Suppressor macrophage (primary cell): ENCODE measurements around the gene PI4KA.
"Not testable (repeated sequence)": the region's sequence is repeated elsewhere in the genome, so short reads cannot be mapped to it uniquely, and the experiment has no call there.

ENCODE experiments used
- DNase-seq, 4 experiments: peaks; one replicate each; pipeline ENCODE4 v3.0.0-alpha.2; 2020 to 2022

The PI4KA gene

DNA sequence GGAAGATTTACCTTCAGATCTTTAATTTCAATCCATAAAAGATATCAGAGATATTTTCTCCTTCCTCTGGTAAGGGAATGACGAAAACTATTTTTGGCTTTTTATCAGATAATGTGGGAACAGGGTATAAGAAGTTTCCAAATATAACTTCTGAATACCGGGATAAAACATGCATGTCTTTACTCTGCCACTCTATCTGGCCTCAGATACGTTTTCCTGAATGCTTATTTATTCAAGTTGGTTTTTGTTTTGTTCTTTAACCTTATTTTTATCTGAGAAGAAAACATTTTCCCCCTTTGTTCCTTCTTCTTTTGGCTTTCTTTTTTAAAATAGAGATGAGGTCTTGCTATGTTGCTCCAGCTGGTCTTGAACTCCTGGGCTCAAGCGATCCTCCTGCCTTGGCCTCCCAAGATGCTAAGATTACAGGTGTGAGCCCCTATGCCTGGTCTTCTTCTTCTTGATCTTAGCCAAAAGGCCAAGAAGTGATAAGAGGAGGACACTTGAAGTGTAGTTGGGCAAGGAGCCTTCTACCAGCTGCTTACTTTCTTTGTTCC, 83.2 kb downstream of the PI4KA start:
- no peak for DNase-seq

DNA sequence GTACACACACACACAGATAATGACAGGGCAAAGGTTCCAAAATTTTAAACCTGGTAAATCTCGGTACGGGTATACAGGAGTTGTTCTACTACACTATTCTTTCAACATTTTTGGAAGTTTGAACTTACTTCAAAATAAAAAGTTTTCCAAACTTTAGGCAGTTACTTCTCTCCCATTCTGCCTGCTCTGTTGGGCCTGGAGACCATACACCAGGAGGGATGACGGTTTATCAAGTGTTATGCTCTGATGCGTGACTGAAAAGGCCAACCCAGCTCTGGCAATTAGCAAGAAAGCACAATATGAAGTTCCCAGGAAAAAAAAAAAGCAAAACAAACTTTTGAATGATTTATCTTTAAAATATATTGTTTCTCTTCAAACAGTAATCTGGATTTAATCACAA, 83.7 kb downstream of the PI4KA start:
- no peak for DNase-seq

DNA sequence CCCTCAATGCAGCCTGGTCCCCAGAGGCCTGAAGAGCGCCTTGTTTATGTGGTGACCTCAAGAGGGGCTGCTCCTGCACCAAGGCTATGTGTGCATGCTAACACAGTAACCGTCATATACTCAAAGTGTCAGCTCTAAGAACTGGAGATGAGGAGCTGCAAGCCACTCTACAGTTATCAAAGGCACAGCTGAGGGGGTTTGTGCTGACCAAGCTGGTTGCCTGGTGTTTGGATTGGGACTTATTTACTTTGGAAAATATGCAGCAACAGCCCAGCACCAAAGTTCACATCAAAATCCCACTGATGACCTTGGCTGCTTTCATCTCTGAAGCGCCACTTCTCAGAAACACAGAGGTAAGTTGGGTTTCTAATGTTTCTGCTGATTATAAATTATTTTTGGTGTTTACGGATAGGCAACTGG, 84.8 kb downstream of the PI4KA start, which contains the start of gene SERPIND1:
Gene SERPIND1, plus strand, starts transcription at position 321 of the 420 bp plus-strand sequence. CDS start 5,200 bp downstream, outside the sequence.
- no peak for DNase-seq

DNA sequence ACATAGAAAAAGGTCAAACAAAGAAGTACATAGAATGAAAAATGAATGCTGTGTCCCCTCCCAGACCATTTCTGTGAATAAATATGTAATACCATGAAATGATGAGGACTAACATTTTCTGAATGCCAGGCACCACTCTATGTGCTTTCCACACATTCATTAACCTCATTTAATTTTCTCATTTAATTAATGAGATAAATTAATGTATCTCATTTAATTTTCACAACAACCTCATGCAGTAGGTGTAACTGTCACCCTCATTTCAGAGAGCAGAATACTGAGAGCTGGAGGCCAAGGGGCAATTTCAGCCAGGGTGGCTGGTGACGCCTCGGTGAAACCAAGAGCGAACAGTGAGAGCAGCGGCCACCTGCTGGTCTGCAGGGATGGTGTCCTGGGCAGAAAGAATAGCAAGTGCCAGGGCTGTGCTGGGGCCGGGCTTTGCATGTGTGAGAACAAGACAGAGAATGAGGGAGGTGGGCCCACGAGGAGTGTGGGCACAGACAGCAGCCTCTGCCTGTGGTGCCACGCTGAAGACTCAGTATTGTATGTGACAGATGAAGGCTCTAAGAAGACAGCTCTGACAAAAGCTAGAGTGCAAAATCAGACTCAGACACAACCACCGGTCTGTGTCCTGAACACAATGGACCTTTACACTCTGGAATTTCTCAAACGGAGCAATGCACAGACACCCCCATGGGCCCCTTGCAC, 86.5 kb downstream of the PI4KA start:
- no peak for DNase-seq

DNA sequence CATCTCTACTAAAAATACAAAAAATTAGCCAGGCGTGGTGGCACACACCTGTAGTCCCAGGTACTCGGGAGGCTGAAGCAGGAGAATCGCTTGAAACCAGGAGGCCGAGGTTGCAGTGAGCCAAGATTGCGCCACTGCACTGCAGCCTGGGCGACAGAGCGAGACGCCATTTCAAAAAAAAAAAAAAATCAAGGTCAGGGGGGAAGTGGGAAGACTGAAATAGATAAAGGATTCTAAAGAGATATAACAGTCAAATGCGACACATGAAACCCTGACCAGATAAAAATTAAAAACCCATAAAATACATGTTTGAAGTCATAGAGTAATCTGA, 89.2 kb downstream of the PI4KA start:
- DNase-seq: not testable (repeated sequence)

DNA sequence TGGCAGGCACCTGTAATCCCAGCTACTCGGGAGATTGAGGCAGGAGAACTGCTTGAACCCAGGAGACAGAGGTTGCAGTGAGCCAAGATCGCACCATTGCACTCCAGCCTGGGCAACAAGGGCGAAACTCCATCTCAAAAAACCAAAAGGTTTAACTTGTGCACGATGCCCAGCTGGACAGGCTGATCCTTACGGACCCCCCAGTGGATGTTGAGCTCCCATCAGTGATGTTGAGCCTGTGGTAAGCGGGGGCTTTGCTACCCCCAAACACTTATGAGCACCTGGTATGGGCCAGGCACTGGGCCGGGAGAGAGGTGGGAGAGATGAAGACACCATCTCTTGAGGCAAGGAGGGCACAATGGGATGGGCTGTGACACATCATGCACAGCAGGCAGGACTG, 92.1 kb downstream of the PI4KA start:
- DNase-seq: no peak

DNA sequence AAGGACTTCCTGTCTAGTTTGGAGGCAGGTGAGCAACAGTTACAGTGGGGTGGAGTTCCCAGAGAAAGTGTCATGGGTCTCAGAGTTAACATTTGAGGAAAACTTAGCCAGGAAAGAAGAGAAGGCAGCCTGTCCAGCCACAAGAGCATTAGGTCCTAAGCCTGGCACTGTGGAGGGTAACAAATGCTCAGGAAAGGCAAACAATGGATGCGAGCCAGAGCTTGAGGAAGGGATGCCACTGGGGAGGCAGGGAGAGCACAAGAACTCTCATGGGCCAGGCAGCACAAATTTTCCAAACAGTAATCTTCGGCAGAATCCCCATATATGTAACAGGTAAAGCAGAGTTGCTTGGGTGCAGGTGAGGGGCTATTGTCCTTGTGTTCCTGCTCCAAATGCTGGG, 92.7 kb downstream of the PI4KA start:
- DNase-seq: no peak

DNA sequence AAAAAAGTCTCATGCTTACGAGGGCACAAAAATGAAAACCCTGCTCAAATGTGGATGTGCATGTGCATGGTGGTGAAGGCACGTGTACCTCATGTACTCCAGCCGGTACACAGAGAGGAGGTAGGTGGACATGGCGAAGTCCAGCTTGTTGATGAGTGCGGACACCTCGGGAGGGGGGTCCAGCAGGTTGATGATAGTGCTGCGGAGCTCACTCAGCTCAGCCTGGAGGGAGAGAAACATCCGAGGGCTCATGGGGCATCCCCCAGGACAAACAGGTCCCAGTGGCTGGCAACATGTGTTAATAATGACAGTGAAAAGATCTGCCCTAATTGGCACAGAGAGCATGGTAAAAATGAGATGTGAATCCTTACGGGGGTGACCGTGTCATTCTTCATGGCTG, 93.9 kb downstream of the PI4KA start:
- DNase-seq: no peak

DNA sequence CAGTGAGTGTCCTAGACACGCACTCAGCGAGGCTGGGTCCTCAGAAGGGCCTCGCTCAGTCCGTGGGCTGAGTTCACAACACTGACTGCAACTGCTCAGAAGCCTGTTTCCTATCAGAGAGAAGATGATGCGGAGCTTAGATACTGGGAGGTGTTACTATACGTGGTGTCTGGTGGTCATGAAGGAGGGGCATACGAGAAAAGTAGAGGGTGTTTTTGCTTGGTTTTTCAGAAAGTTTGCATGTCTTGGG, 94.2 kb downstream of the PI4KA start:
- DNase-seq: no peak

DNA sequence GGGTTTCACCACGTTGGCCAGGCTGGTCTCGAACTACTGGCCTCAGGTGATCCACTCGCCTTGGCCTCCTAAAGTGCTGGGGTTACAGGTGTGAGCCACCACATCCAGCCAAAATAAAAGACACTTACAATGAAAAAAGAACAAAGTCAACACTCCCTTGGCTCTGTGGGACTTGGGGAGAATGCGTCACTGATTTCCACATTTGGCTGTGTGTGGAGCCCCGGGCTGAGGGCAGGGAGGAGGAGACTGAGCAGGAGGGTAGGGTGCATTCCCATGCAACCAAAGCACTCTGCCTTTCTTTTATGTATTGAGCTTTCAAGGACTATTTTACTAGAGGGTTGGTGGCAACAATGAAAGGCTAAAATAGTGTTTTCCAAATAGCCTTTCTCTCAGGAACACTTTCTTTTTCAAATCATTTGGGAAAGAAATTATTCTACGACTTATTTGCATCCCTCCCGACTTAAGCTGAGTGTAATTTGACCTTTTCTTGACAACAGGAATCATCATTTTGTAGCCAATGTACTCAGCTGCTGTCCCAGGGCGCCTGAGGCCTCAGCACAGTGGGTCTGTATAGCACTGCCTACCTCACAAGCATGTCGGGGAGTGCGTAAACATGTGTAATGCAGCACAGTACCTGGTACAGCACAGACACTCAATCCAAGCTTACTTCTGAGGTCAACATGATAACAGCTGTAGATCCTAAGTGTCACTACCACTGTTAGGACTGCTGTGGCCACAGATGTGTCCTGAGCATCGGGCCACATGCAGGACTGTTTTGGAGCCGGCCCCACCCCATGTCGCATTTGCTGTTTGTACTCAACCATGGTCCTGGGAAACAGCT, 94.8 kb downstream of the PI4KA start:
- DNase-seq: no peak

DNA sequence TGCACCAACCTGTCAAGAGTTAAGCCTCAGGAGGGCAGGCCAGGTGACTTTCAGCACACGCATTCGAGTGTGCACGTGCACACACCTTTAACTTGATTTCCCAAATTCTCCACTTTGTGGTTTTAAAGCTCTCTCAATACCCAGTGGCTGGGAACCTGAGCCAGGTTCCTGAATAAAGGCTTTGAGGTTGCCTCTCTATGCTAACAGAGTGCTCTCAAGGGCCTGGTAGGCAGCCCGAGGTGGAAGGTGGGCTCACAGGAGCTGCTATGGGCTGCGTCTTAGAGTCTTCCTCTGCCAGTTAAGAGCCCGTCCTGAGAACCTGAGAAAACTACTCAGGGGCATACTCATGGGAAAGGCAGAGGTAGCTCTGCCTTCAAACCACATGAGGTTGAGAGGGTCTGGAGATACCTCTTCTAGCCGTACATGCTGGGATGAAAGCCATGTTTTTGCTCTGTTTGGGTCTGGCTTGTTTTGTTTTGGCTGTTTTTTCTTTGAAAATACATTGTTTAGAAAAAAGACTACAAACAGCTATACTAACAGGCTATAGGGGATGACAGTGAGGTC, 96.3 kb downstream of the PI4KA start:
- no peak for DNase-seq

DNA sequence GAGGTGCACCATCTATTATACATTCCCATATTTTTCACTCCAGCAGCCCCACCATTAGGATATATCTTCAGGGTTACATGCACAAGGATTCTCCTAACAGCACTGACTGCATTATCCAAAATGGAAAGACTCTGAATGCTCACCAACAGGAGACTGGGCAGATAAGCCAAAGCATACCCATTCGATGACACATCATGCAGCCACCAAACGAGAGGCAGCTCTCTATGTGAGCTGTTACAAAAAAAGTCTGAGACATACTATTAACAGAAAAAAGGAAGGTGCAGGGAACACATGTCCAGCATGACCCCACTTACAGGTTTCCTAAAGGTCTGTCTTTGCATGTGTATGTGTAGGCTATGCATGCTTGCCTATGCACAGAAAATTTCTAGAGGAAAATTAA, 97.1 kb downstream of the PI4KA start:
- no peak for DNase-seq

DNA sequence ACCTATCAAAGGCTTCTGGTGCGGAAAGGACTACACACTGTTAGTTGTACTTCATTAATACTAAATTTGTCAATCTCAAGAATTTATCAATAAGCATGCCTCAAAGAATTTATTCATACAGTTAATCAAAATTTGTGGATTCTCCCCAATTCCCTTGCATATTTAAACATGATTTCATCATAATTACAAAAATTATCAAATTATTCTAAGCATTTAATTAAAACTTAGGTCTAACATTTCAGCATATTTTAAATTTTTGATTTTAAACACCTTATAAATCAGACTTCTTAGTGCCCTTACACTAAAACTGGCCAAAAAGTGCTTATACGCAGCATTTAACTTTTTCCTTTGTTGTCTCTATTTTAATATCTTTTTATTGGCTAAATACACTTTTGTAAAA, 98.5 kb downstream of the PI4KA start:
- DNase-seq: no peak

DNA sequence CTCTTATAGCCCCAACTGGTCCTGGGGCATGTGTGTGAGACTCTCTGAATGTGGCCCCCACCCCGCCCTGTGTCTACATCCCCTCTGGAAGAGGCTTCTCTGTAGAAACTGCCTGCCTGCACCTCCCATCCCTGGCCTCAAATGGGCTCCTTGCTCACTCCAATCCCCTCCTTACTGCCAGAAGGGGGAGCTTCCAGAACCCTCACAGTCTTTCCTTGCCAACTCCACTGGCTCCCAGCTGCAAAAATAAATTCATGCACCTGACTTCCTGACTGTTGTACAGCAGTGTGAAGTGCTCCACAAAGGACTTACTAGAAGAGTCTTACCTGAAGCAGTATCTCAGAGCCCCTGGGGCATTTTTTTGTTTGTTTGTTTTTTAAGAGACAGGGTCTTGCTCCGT, 99.9 kb downstream of the PI4KA start:
- no peak for DNase-seq

DNA sequence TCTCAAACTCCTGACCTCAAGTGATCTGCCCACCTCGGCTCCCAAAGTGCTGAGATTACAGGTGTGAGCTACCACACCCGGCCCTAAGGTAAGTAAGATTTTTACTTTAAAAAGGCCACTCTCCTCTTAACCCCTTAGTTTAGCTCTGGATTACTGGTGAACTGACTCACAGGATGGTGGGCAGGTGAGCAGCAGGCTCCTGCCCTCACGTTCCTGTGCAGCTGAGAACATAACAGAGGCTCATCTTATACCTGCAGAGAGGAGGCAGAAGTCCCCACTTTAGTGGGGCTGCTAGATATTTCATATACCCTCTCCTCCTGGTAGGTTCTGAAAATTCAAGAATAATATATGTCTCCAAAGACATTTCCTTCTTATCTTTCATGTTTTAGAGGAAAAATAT, 101.8 kb downstream of the PI4KA start:
- no peak for DNase-seq

DNA sequence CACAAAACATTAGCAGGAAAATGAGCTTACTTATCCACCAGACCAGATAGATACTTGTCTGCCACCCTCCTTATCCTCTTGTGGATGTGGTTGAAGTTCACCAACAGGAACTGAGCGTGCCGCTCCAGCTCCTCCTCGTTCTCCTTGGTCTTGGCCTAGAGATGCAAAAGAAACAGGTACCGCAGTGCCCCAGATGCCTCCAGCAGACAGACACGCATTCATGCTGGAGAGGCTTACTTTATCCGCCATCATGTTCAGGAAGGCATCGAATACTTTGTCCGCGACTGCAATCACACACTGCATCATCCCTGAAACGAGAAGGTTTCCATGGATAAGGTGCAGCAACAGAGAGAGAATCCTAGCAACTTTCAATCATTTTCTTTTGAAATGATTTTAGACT, 105.7 kb downstream of the PI4KA start:
- DNase-seq: no peak

DNA sequence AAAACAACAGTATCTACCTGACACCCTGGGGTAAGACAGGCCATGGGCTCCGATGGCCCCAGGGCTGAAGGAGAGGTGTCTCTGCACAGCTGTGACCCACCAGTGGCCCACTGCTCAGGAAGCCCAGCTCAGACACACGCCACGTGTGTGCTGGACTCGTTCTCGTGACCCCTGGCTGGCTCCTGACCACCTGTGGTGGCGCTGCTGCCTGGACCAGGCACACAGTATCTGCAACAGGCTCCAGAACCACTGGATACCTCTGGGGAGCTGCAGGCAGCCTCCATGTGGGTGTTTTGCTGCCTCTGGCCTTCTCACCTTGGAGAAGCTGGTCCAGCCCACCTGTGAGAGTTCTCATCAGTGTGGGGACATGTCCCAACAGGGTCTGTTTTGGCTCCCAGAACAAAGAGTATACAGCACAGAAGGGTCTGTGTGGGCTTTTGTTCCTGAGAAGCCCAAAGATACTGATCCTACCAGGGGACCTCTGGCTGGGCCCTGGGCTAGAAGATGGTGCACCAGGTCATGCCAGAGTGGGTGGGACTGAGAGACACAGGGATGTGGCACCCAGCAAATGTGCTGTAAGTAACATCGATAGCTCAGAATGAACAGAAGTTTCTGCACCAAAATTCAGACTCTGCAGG, 106.4 kb downstream of the PI4KA start:
- no peak for DNase-seq

DNA sequence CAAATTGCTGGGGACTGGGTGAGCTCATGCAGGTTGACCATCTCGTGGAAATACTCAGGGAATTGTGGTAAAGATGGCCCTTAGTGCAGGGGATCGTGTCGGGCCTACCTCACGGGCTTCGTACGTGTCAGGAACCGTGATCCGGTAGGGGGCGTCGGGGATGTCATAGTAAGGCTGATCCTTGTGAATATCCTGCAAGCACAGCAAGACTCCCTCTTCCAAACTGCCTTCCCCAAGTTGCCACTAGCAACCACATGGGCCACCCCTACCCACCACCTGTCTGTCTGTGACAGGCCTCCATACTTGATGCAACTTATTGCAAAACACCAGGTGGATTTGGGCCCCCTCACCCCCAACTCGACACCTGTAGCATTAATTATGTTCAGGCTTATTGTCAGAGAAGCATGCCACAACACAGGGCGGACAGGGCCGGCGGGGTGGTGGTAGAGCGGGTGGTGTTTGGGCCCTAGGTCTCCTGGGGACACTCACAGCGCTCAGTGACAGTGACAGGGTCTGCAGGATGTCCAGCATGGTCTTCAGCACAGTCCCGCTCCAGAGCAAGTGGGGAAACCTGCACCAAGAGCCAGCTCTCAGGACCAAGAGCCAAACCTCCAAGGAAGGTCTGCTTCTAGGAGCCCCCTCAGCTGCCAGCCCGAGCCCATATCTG, 107.3 kb downstream of the PI4KA start:
- DNase-seq: no peak

DNA sequence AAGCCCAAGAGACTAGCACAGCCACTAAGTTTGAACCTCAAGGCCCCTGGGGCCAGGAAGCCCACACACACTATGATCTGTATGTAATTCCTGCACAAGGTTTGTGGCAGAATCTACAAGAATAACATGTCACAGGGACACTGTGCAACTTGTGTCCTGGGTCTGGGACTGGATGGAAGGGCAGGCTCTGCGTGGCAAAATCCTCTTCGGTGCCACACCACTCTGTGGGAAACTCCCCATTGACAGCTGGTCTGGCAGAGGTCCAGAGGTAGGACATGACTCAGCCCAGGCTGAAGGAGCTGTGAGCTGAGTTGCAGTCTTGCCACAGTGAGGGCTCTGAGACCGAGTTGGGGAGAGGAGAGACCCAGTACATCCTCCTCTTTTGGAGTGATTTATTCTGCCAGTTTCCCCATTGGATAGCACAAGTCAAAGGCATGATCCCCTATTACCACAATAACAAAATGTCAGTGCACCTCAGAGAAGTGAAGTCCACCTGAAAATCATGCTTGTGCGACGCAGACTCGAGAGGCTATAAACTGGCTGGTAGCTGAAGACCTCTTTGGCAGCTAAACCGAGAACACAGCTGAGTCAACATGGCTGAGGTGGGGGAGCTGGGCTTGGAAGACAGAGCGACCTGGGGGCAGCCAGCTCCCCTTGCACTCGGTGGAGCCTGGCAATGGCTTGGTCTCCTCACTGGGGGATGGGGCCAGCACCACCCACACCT, 108.0 kb downstream of the PI4KA start:
- peak; percentile 79 to 87 (median 87) for DNase-seq

DNA sequence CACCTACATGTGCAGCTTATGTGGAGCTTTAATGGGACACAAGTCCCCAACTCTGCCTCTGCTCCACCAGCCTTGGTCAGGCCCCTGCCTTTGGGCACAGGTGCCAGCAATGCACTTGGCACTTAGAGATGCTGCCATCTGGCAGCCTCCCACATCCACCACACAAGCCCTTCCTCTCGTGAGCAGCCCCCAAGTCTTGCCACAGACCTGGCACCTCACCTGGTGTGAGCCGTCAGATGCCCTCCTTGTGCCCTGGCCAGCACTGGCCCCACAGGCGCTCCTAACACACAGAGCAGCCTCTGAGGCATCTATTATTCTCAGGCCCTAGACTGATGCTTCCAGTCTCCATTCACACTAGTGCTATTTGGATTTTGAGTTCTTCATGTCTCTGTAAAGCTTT, 109.2 kb downstream of the PI4KA start:
- DNase-seq: no peak

DNA sequence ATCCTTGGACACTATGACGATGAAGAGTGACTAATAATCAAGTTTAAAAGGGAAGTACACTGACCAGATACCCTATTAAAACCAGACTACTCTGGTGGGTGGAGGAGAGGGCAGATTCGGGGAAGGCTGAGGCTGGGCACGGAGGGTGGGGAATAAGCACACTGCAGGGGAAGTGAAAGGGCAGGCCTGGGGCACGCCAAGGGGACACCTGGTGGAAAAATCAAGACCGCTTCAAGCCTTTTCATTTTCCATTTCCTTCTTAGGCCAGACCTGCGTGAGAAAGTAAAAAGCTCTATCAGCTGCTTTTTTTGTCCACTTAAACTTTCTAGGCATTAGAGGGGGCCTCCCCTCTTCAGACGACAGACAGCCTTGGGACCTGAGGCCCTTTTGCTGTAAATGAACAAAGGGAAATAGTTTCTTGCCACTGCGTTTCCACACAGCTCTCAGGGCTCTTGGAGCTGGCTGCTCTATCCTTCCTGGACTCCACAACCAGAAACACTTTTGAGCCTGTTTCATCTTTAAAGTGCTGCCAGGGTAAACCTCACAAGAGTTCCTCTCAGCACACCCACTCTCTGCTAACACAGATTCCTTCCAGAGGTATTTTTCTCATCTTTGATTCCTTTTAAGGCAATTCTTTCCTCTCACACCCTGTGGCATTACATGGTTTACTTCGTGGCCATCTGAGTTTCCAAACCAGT, 109.7 kb downstream of the PI4KA start:
- peak; percentile 44 to 73 (median 56) for DNase-seq

DNA sequence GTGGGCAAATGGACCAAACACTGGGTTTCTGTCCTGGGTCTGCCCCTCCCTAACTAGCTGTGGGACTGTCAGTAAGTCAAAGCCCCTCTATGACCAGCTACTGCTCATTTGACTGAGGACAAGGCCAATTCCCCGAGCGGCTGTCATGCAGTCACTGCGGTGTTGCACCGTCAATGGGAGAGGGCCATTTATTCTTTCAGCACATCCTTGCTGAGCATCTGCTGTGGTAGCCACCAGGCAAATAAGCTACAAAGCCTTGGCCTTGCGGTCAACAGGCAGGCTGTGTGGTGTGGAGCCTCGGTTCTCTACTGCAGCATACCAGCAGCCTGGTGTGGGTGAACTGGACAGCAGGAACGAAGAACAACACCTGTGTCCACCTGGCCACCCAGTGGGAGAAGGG, 110.5 kb downstream of the PI4KA start:
- no peak for DNase-seq
